Neural crest cell (in vitro differentiated cells): ENCODE measurements around the gene HBS1L. TPM values are rescaled to one million over a fixed set of nuclear protein-coding genes. Genes with fewer than 3 reads are reported as not detected.

Experiments used
- DNase-seq: peaks from one replicate; pipeline ENCODE4 v3.0.0; 2021; ENCODE audit warnings: low read depth, mixed read lengths, low spot score
- H3K27ac Mint-ChIP-seq: one replicate; pipeline ENCODE4 v1.8.0; 2021; ENCODE audit warnings: mild to moderate bottlenecking, mixed read lengths; ENCODE audit not compliant: unreplicated experiment
- H3K27me3 Mint-ChIP-seq: 2 replicates; pipeline ENCODE4 v1.8.0; 2021; ENCODE audit warnings: low read depth, mild to moderate bottlenecking, mixed read lengths
- H3K36me3 Mint-ChIP-seq: 2 replicates; pipeline ENCODE4 v1.8.0; 2021; ENCODE audit warnings: low read depth, mild to moderate bottlenecking, mixed read lengths
- H3K4me1 Mint-ChIP-seq: 2 replicates; pipeline ENCODE4 v1.8.0; 2021; ENCODE audit warnings: mixed read lengths
- H3K4me3 Mint-ChIP-seq: one replicate; pipeline ENCODE4 v1.8.0; 2021; ENCODE audit warnings: mild to moderate bottlenecking, mixed read lengths
- H3K9me3 Mint-ChIP-seq: 2 replicates; pipeline ENCODE4 v1.8.0; 2021; ENCODE audit warnings: mixed read lengths
- CTCF ChIP-seq: fragments of 200-600 bp; sonication (generic); conservative IDR thresholded peaks from 2 replicates; pipeline ENCODE4 v1.5.0; 2021; ENCODE audit warnings: antibody characterized with exemption, mild to moderate bottlenecking
- microRNA-seq: library from miRNA; unstranded; fragments of <30 nt; microRNA quantifications from one replicate; pipeline ENCODE4, GENCODE V29; 2020
- total RNA-seq: library from RNA; stranded (reverse); gene quantifications from 2 replicates; pipeline ENCODE4 v1.2.1, GENCODE V29; 2021

The HBS1L gene
- total RNA-seq, 1 donor from 2014 or later, result 82.6 TPM

GRCh38 chr6:134911547-134911946 lies 143.1 kb downstream of the HBS1L start:
- Mint-ChIP-seq H3K4me3 (no peak overlapping the region), H3K27ac (no peak overlapping the region), H3K9me3 (no peaks in the 10 kb centered on the region), H3K4me1 (no peaks in the 10 kb centered on the region), H3K27me3 (peaks cover 8% of the 10 kb centered on the region), H3K36me3 (no peaks in the 10 kb centered on the region)
- DNase-seq, result no peak
- TF ChIP-seq CTCF, result no peak

GRCh38 chr6:134910593-134910935 lies 144.1 kb downstream of the HBS1L start:
- H3K4me1 Mint-ChIP-seq, result no peaks in the 10 kb centered on the region
- peaks cover 2% of the 10 kb centered on the region for H3K36me3 Mint-ChIP-seq
- no peak for TF ChIP-seq CTCF
- H3K27me3 Mint-ChIP-seq, result peaks cover 8% of the 10 kb centered on the region
- H3K9me3 Mint-ChIP-seq, result no peaks in the 10 kb centered on the region
- no peak overlapping the region for H3K27ac Mint-ChIP-seq
- no peak overlapping the region for H3K4me3 Mint-ChIP-seq
- no peak for DNase-seq

Small RNAs within 50 kb of the gene (microRNA-seq; reads per million reads assigned to microRNA genes)
- 3.6 reads per million for gene MIR3662

Other genes starting within 250 kb of the HBS1L start
- gene ALDH8A1, start 104.7 kb downstream of the HBS1L start, total RNA-seq, result 0.58 and 1.2 TPM in 2 replicates
- gene MYB, start 126.5 kb upstream of the HBS1L start, total RNA-seq, result 6.8 and 8.1 TPM in 2 replicates